ENCODE results near the gene PRIMA1. TPM values are rescaled to one million over a fixed set of nuclear protein-coding genes. Genes with fewer than 3 reads are reported as not detected.

Gene PRIMA1
- total RNA-seq, 1 experiment from 2014 or later = not detected

GRCh38 chr14:93719256-93719655 lies 69.0 kb downstream of the PRIMA1 start:
- Histone ChIP-seq H3K27ac (no peak overlapping the region), H3K4me1 (no peaks in the 10 kb centered on the region), H3K9me3 (replicated peaks) (no peaks in the 10 kb centered on the region), H3K36me3 (no peaks in the 10 kb centered on the region), H3K27me3 (no peaks in the 10 kb centered on the region), H3K4me3 (no peak overlapping the region)
- DNase-seq = no peak

GRCh38 chr14:93717668-93718320 lies 70.5 kb downstream of the PRIMA1 start:
- Histone ChIP-seq H3K4me1 (no peaks in the 10 kb centered on the region), H3K9me3 (replicated peaks) (no peaks in the 10 kb centered on the region), H3K27me3 (no peaks in the 10 kb centered on the region), H3K36me3 (no peaks in the 10 kb centered on the region), H3K27ac (no peak overlapping the region), H3K4me3 (no peak overlapping the region)
- DNase-seq = no peak

GRCh38 chr14:93716746-93717667 lies 71.3 kb downstream of the PRIMA1 start:
- Histone ChIP-seq H3K27me3 (no peaks in the 10 kb centered on the region), H3K36me3 (no peaks in the 10 kb centered on the region), H3K4me1 (no peaks in the 10 kb centered on the region), H3K9me3 (replicated peaks) (no peaks in the 10 kb centered on the region), H3K27ac (no peak overlapping the region), H3K4me3 (no peak overlapping the region)
- DNase-seq = no peak

- Histone ChIP-seq H3K9me3 (replicated peaks) (no peaks in the 10 kb centered on the region), H3K27ac (no peak overlapping the region), H3K4me3 (no peak overlapping the region), H3K27me3 (no peaks in the 10 kb centered on the region), H3K4me1 (no peaks in the 10 kb centered on the region), H3K36me3 (no peaks in the 10 kb centered on the region)
- no peak for DNase-seq
Observed at GRCh38 chr14:93716002-93716745, 72.1 kb downstream of the PRIMA1 start.

GRCh38 chr14:93715279-93715927 lies 72.9 kb downstream of the PRIMA1 start:
- H3K4me1 ChIP-seq = no peaks in the 10 kb centered on the region
- no peak overlapping the region for H3K27ac ChIP-seq
- no peaks in the 10 kb centered on the region for H3K36me3 ChIP-seq
- H3K9me3 ChIP-seq (replicated peaks) = no peaks in the 10 kb centered on the region
- H3K27me3 ChIP-seq = no peaks in the 10 kb centered on the region
- no peak overlapping the region for H3K4me3 ChIP-seq
- no peak for DNase-seq

- Histone ChIP-seq H3K4me3 (no peak overlapping the region), H3K9me3 (replicated peaks) (no peaks in the 10 kb centered on the region), H3K27me3 (no peaks in the 10 kb centered on the region), H3K36me3 (no peaks in the 10 kb centered on the region), H3K4me1 (no peaks in the 10 kb centered on the region), H3K27ac (no peak overlapping the region)
- DNase-seq = no peak
Observed at GRCh38 chr14:93714605-93715004, 73.7 kb downstream of the PRIMA1 start.

- no peak for DNase-seq
Observed at GRCh38 chr14:93713726-93714405, 74.4 kb downstream of the PRIMA1 start.

GRCh38 chr14:93712838-93713724 lies 75.2 kb downstream of the PRIMA1 start:
- Histone ChIP-seq H3K27me3 (no peaks in the 10 kb centered on the region), H3K9me3 (replicated peaks) (no peaks in the 10 kb centered on the region), H3K27ac (no peak overlapping the region), H3K36me3 (no peaks in the 10 kb centered on the region), H3K4me3 (no peak overlapping the region), H3K4me1 (no peaks in the 10 kb centered on the region)
- no peak for DNase-seq

More at GRCh38 chr14:93713726-93714405, 74.4 kb downstream of the PRIMA1 start:
- no peak overlapping the region for H3K4me3 ChIP-seq
- H3K27me3 ChIP-seq = no peaks in the 10 kb centered on the region
- H3K4me1 ChIP-seq = no peaks in the 10 kb centered on the region
- no peaks in the 10 kb centered on the region for H3K9me3 ChIP-seq (replicated peaks)
- H3K36me3 ChIP-seq = no peaks in the 10 kb centered on the region
- no peak overlapping the region for H3K27ac ChIP-seq

- DNase-seq = no peak
- Histone ChIP-seq H3K27me3 (no peaks in the 10 kb centered on the region), H3K27ac (no peak overlapping the region)
Observed at GRCh38 chr14:93712079-93712837, 76.0 kb downstream of the PRIMA1 start.

GRCh38 chr14:93709249-93709648 lies 79.0 kb downstream of the PRIMA1 start:
- no peaks in the 10 kb centered on the region for H3K36me3 ChIP-seq
- H3K9me3 ChIP-seq (replicated peaks) = no peaks in the 10 kb centered on the region
- no peak overlapping the region for H3K4me3 ChIP-seq
- H3K27ac ChIP-seq = no peak overlapping the region
- 0 out of 2 replicates have a peak, but pooled peaks cover 5% of the 10 kb centered on the region for H3K27me3 ChIP-seq
- H3K4me1 ChIP-seq = no peaks in the 10 kb centered on the region
- DNase-seq = no peak

More at GRCh38 chr14:93712079-93712837, 76.0 kb downstream of the PRIMA1 start:
- H3K36me3 ChIP-seq = no peaks in the 10 kb centered on the region
- no peak overlapping the region for H3K4me3 ChIP-seq
- H3K9me3 ChIP-seq (replicated peaks) = no peaks in the 10 kb centered on the region
- H3K4me1 ChIP-seq = no peaks in the 10 kb centered on the region

GRCh38 chr14:93708800-93709199 lies 79.5 kb downstream of the PRIMA1 start:
- DNase-seq = no peak
- Histone ChIP-seq H3K36me3 (no peaks in the 10 kb centered on the region), H3K4me1 (no peaks in the 10 kb centered on the region), H3K9me3 (replicated peaks) (no peaks in the 10 kb centered on the region), H3K4me3 (no peak overlapping the region), H3K27ac (no peak overlapping the region), H3K27me3 (0 out of 2 replicates have a peak, but pooled peaks cover 5% of the 10 kb centered on the region)

GRCh38 chr14:93708311-93708734 lies 80.0 kb downstream of the PRIMA1 start:
- Histone ChIP-seq H3K36me3 (no peaks in the 10 kb centered on the region), H3K27me3 (0 out of 2 replicates have a peak, but pooled peaks cover 5% of the 10 kb centered on the region), H3K27ac (no peak overlapping the region), H3K9me3 (replicated peaks) (no peaks in the 10 kb centered on the region), H3K4me3 (no peak overlapping the region), H3K4me1 (no peaks in the 10 kb centered on the region)
- no peak for DNase-seq

All from SJCRH30 (cell line).